Mesenchymal stem cell (in vitro differentiated cells and primary cell): ENCODE data around the gene GFI1B.

Experiments
- DNase-seq: peaks from one replicate; pipeline ENCODE4 v3.0.0-alpha.2; 2013
- H2AFZ ChIP-seq: one replicate; pipeline ENCODE4 v1.6.1; 2013; ENCODE audit warnings: low read depth, mild to moderate bottlenecking, control low read depth, inconsistent platforms, low read length, moderate library complexity
- H2AK5ac ChIP-seq: 2 replicates; pipeline ENCODE4 v1.6.1; 2013; ENCODE audit warnings: low read length, moderate library complexity, mild to moderate bottlenecking, inconsistent platforms; ENCODE audit not compliant: severe bottlenecking
- H2BK120ac ChIP-seq: one replicate; pipeline ENCODE4 v1.6.1; 2013; ENCODE audit warnings: low read depth, mild to moderate bottlenecking, inconsistent platforms, low read length, moderate library complexity
- H2BK12ac ChIP-seq, 2 experiments: one replicate each; pipeline ENCODE4 v1.6.1; 2013; ENCODE audit warnings: inconsistent platforms in 2 of 2, low read length in 2 of 2, mild to moderate bottlenecking in 2 of 2, moderate library complexity in 2 of 2, control low read depth in 1 of 2
- H2BK15ac ChIP-seq: one replicate; pipeline ENCODE4 v1.6.1; 2013; ENCODE audit warnings: mild to moderate bottlenecking, low read depth, inconsistent platforms; ENCODE audit not compliant: poor library complexity, severe bottlenecking
- H2BK5ac ChIP-seq: 2 replicates; pipeline ENCODE4 v1.6.1; 2013; ENCODE audit warnings: low read depth, mild to moderate bottlenecking, low read length, control low read depth, inconsistent platforms; ENCODE audit not compliant: poor library complexity, severe bottlenecking
- H3K14ac ChIP-seq, 2 experiments: one replicate each; pipeline ENCODE4 v1.6.1; 2013; ENCODE audit warnings: inconsistent platforms in 2 of 2, low read length in 2 of 2, control low read depth in 1 of 2, mild to moderate bottlenecking in 1 of 2, moderate library complexity in 1 of 2
- H3K18ac ChIP-seq, 2 experiments: one replicate each; pipeline ENCODE4 v1.6.1; 2013; ENCODE audit warnings: inconsistent platforms in 2 of 2, low read length in 2 of 2, control low read depth in 1 of 2, low read depth in 1 of 2, mild to moderate bottlenecking in 1 of 2
- H3K23ac ChIP-seq, 2 experiments: one replicate each; pipeline ENCODE4 v1.6.1; 2013; ENCODE audit warnings: inconsistent platforms in 2 of 2, low read length in 2 of 2, mild to moderate bottlenecking in 2 of 2, moderate library complexity in 2 of 2, control low read depth in 1 of 2
- H3K27ac ChIP-seq: 2 replicates; pipeline ENCODE4 v1.5.1; 2013; ENCODE audit warnings: mild to moderate bottlenecking, moderate library complexity, low read length, control low read depth, inconsistent platforms; ENCODE audit not compliant: poor library complexity, severe bottlenecking
- H3K27me3 ChIP-seq, 2 experiments: 2 replicates each; pipeline versions ENCODE4 v1.6.1 to v1.7.0; 2013; ENCODE audit warnings: low read length in 2 of 2, mild to moderate bottlenecking in 2 of 2, moderate library complexity in 2 of 2, control low read depth in 1 of 2, inconsistent platforms in 1 of 2; ENCODE audit not compliant: control insufficient read depth in 1 of 2, insufficient read depth in 1 of 2
- H3K36me3 ChIP-seq, 2 experiments: 2 replicates each; pipeline versions ENCODE4 v1.6.1 to v1.7.0; 2013; ENCODE audit warnings: low read length in 2 of 2, control low read depth in 1 of 2, inconsistent platforms in 1 of 2, low read depth in 1 of 2, mild to moderate bottlenecking in 1 of 2; ENCODE audit not compliant: insufficient read depth in 2 of 2, control insufficient read depth in 1 of 2
- H3K4ac ChIP-seq, 2 experiments: one replicate each; pipeline ENCODE4 v1.6.1; 2013; ENCODE audit warnings: inconsistent platforms in 2 of 2, low read length in 2 of 2, mild to moderate bottlenecking in 2 of 2, moderate library complexity in 2 of 2, control low read depth in 1 of 2, low read depth in 1 of 2
- H3K4me1 ChIP-seq: 2 replicates; pipeline ENCODE4 v1.6.1; 2013; ENCODE audit warnings: low read depth, low read length, control low read depth; ENCODE audit not compliant: control insufficient read depth, insufficient read depth
- H3K4me2 ChIP-seq: 2 replicates; pipeline ENCODE4 v1.6.1; 2013; ENCODE audit warnings: low read length, mild to moderate bottlenecking, inconsistent platforms; ENCODE audit not compliant: poor library complexity, severe bottlenecking
- H3K4me3 ChIP-seq, 2 experiments: 2 replicates each; pipeline versions ENCODE4 v1.5.1 to v1.7.0; 2013; ENCODE audit warnings: low read length in 2 of 2, mild to moderate bottlenecking in 2 of 2, control low read depth in 1 of 2, low read depth in 1 of 2; ENCODE audit not compliant: insufficient read depth in 1 of 2
- H3K79me1 ChIP-seq: replicated peaks from 2 replicates; pipeline ENCODE4 v1.6.1; 2013; ENCODE audit warnings: mild to moderate bottlenecking, control low read depth, low read length, inconsistent platforms; ENCODE audit not compliant: poor library complexity, severe bottlenecking
- H3K9ac ChIP-seq: 2 replicates; pipeline ENCODE4 v1.7.0; 2013; ENCODE audit warnings: mild to moderate bottlenecking, low read length, moderate library complexity
- H3K9me3 ChIP-seq: 2 replicates; pipeline ENCODE4 v1.7.0; 2013; ENCODE audit warnings: mild to moderate bottlenecking, low read length; ENCODE audit not compliant: control insufficient read depth
- H4K8ac ChIP-seq: one replicate; pipeline ENCODE4 v1.6.1; 2013; ENCODE audit warnings: inconsistent platforms, mild to moderate bottlenecking, low read length, moderate library complexity
- H4K91ac ChIP-seq: one replicate; pipeline ENCODE4 v1.6.1; 2013; ENCODE audit warnings: mild to moderate bottlenecking, low read length, inconsistent platforms
- WGBS: methylation state at CpG from one replicate; pipeline ENCODE4 v1.1.7; 2013; ENCODE audit warnings: mixed read lengths; 5-methylcytosine and 5-hydroxymethylcytosine counted together

Gene GFI1B

DNA sequence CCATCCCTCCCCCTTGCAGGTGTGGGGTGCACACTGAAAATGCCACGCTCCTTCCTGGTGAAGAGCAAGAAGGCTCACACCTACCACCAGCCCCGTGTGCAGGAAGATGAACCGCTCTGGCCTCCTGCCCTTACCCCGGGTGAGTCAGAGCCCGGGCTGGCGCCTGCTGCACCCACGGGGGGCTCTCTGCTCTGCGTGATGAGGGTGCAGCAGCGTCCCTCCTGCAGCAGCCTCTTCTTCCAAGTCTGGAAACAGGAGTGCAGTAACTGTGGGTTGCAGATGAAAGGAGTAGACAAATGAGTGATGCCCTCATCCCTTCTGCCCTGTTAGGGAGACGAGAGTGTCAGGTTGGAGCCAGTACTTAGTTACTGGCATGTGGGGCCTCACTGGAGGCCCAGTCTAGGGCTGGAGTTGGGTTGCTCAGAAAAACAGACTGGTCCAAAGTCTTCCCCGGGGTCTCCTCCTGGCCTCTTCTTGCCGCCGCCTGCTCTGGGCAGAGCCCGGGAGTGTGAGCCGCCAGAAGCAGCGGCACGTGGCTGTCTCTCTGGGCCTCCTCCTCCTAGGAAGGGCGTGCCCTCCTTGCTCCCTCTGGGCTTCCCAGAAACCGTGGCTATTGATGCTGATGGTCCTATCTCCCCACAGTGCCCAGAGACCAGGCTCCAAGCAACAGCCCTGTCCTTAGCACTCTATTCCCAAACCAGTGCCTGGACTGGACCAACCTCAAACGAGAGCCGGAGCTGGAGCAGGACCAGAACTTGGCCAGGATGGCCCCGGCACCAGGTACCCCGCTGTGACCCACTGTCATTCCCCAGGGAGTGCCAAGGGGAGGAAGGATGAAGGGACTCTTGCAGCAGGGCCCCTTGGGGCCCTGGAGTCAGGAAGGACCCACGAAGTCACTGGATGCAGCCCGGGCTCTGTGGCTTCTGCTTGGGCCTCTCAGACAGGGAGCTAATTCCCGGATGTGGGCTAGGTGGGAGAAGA, 8.4 kb downstream of the GFI1B start:
- Histone ChIP-seq H2BK12ac (no peak overlapping the region), H3K14ac (no peak overlapping the region), H3K27me3 (peaks cover 69 to 86% of the 10 kb centered on the region in 2 experiments), H3K23ac (no peak overlapping the region), H3K36me3 (no peaks in the 10 kb centered on the region), H3K4ac (no peak overlapping the region), H3K18ac (no peak overlapping the region), H3K4me3 (no peak overlapping the region), H3K79me1 (no peaks in the 10 kb centered on the region), H3K27ac (no peak overlapping the region), H4K91ac (no peak overlapping the region), H2BK120ac (no peak overlapping the region), H3K9me3 (no peaks in the 10 kb centered on the region), H2AFZ (no peak overlapping the region), H2AK5ac (no peak overlapping the region), H2BK5ac (no peak overlapping the region), H3K9ac (no peak overlapping the region), H3K4me2 (no peak overlapping the region), H3K4me1 (peaks cover 5% of the 10 kb centered on the region), H2BK15ac (no peak overlapping the region), H4K8ac (no peak overlapping the region)
- WGBS: 73% methylated on average over 26 of the region's 26 CpGs
- no peak for DNase-seq

DNA sequence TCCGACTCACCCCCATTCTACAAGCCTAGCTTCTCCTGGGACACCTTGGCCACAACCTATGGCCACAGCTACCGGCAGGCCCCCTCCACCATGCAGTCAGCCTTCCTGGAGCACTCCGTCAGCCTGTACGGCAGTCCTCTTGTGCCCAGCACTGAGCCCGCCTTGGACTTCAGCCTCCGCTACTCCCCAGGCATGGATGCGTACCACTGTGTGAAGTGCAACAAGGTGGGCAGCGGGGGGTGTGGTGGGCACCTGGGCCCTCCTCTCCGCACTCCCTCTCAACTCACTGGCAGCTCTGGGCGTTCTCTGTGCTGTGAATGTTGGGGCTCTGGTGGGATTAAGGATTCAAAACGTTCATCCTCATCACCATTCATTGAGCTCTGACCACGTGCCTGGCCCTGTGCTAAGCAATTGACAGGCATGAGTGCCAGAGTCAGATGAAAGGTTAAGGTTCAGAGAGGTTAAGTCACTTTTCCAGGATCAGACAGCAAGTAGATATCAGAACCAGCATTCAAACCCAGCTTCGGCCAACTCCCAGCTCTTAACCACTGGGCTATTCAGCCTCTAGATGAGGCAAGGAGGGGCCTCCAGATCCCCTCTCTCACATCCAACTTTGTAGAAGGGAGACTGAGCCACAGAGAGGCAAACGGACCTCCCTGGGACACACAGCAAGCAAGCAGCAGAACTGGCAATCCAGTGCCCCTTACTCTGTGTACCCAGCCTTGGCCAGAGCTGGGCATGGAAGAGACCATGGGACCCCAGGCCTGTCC, 9.9 kb downstream of the GFI1B start:
- peaks cover 5% of the 10 kb centered on the region for H3K4me1 ChIP-seq
- no peak overlapping the region for H3K9ac ChIP-seq
- H4K8ac ChIP-seq: no peak overlapping the region
- no peaks in the 10 kb centered on the region for H3K9me3 ChIP-seq
- H3K23ac ChIP-seq: no peak overlapping the region
- no peak overlapping the region for H4K91ac ChIP-seq
- H2AFZ ChIP-seq: no peak overlapping the region
- H3K27me3 ChIP-seq: peaks cover 74 to 91% of the 10 kb centered on the region in 2 experiments
- H3K4ac ChIP-seq: no peak overlapping the region
- WGBS: 71% methylated on average over 12 of the region's 14 CpGs
- no peak overlapping the region for H2BK15ac ChIP-seq
- no peak overlapping the region for H2BK120ac ChIP-seq
- no peak overlapping the region for H2BK5ac ChIP-seq
- H3K36me3 ChIP-seq: no peaks in the 10 kb centered on the region
- H2AK5ac ChIP-seq: no peak overlapping the region
- H3K18ac ChIP-seq: no peak overlapping the region
- H3K27ac ChIP-seq: no peak overlapping the region
- no peak overlapping the region for H3K4me2 ChIP-seq
- no peak for DNase-seq
- H3K14ac ChIP-seq: no peak overlapping the region
- no peak overlapping the region for H2BK12ac ChIP-seq
- H3K4me3 ChIP-seq: no peak overlapping the region
- no peaks in the 10 kb centered on the region for H3K79me1 ChIP-seq

- no peak for DNase-seq
- H3K9ac ChIP-seq: no peak overlapping the region
- H3K14ac ChIP-seq: no peak overlapping the region
- no peaks in the 10 kb centered on the region for H3K36me3 ChIP-seq
- H3K27me3 ChIP-seq: peaks cover 74 to 91% of the 10 kb centered on the region in 2 experiments
- no peak overlapping the region for H3K23ac ChIP-seq
- H3K9me3 ChIP-seq: no peaks in the 10 kb centered on the region
- H2BK15ac ChIP-seq: no peak overlapping the region
- H2BK5ac ChIP-seq: no peak overlapping the region
- H4K8ac ChIP-seq: no peak overlapping the region
- no peak overlapping the region for H2BK120ac ChIP-seq
- no peak overlapping the region for H3K4me2 ChIP-seq
- no peak overlapping the region for H4K91ac ChIP-seq
- no peak overlapping the region for H3K4ac ChIP-seq
- no peak overlapping the region for H2AFZ ChIP-seq
- no peak overlapping the region for H3K4me3 ChIP-seq
- WGBS: 90% methylated on average over 13 of the region's 13 CpGs
- H2BK12ac ChIP-seq: no peak overlapping the region
- H3K79me1 ChIP-seq: no peaks in the 10 kb centered on the region
- no peak overlapping the region for H3K27ac ChIP-seq
- H3K18ac ChIP-seq: no peak overlapping the region
- peaks cover 5% of the 10 kb centered on the region for H3K4me1 ChIP-seq
- no peak overlapping the region for H2AK5ac ChIP-seq
Measured at GRCh38 chr9:132989014-132989310, 10.5 kb downstream of the GFI1B start.

DNA sequence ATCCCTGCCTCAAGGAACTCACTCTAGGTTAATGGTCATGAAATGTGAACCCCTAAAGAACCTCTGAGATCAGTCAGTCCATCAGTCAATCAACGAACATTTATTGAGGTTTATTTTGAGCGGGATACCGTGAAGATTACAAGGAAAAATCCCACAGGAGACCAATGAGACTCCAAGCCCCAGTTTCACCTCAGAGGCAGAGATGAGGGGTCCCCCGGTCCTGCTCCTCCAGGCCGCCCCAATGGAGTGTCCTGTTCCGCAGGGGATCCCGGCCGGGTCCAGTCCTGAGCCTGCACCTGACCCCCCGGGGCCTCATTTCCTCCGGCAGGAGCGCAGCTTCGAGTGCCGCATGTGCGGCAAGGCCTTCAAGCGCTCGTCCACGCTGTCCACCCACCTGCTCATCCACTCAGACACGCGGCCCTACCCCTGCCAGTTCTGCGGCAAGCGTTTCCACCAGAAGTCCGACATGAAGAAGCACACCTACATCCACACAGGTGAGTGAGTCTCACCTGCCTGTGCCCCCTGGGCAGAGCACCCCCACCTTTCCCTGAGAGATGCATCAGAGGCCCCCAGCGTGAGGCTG, 11.0 kb downstream of the GFI1B start:
- no peak overlapping the region for H3K18ac ChIP-seq
- WGBS: 87% methylated on average over 23 of the region's 23 CpGs
- no peak overlapping the region for H3K9ac ChIP-seq
- no peak overlapping the region for H3K14ac ChIP-seq
- H4K91ac ChIP-seq: no peak overlapping the region
- H3K23ac ChIP-seq: no peak overlapping the region
- H3K4me3 ChIP-seq: no peak overlapping the region
- H3K36me3 ChIP-seq: no peaks in the 10 kb centered on the region
- H3K4me2 ChIP-seq: no peak overlapping the region
- H3K4ac ChIP-seq: no peak overlapping the region
- no peaks in the 10 kb centered on the region for H3K79me1 ChIP-seq
- no peak overlapping the region for H2BK5ac ChIP-seq
- no peaks in the 10 kb centered on the region for H3K9me3 ChIP-seq
- no peak overlapping the region for H4K8ac ChIP-seq
- H3K4me1 ChIP-seq: peaks cover 5% of the 10 kb centered on the region
- H3K27ac ChIP-seq: no peak overlapping the region
- H2AFZ ChIP-seq: no peak overlapping the region
- H2BK15ac ChIP-seq: no peak overlapping the region
- H2BK120ac ChIP-seq: no peak overlapping the region
- no peak overlapping the region for H2BK12ac ChIP-seq
- H3K27me3 ChIP-seq: peaks cover 74 to 90% of the 10 kb centered on the region in 2 experiments
- no peak overlapping the region for H2AK5ac ChIP-seq
- no peak for DNase-seq
